Thymus (tissue), 11 donors: ENCODE data around the gene DUSP21. TPM values are rescaled to one million over a fixed set of nuclear protein-coding genes. Genes with fewer than 3 reads are reported as not detected.
"Not testable (repeated sequence)": the region's sequence is repeated elsewhere in the genome, so short reads cannot be mapped to it uniquely, and the experiment has no call there.

Experiments used
- DNase-seq, 9 donors: peaks; one replicate each; pipeline ENCODE4 v3.0.0-alpha.2; 2013; ENCODE audit warnings: low spot score in 9 of 9, low read depth in 6 of 9, missing footprints in 1 of 9
- H3K27ac ChIP-seq, 2 donors: one replicate each; pipeline ENCODE4 v1.5.1; 2013; ENCODE audit warnings: control low read depth in 1 of 2, low read depth in 1 of 2, low read length in 1 of 2, mild to moderate bottlenecking in 1 of 2, moderate library complexity in 1 of 2
- H3K27me3 ChIP-seq, 2 donors: one replicate each; pipeline ENCODE4 v1.5.1; 2013; ENCODE audit warnings: low read length in 1 of 2; ENCODE audit not compliant: control insufficient read depth in 2 of 2, insufficient read depth in 1 of 2
- H3K36me3 ChIP-seq, 2 donors: one replicate each; pipeline ENCODE4 v1.5.1; 2013; ENCODE audit warnings: low read length in 1 of 2, mild to moderate bottlenecking in 1 of 2, moderate library complexity in 1 of 2; ENCODE audit not compliant: control insufficient read depth in 2 of 2, insufficient read depth in 2 of 2
- H3K4me1 ChIP-seq, 2 donors: one replicate each; pipeline ENCODE4 v1.5.1; 2013; ENCODE audit warnings: low read length in 2 of 2; ENCODE audit not compliant: control insufficient read depth in 2 of 2, insufficient read depth in 2 of 2
- H3K4me3 ChIP-seq, 2 donors: one replicate each; pipeline ENCODE4 v1.5.1; 2013; ENCODE audit warnings: low read length in 2 of 2, control low read depth in 1 of 2, mild to moderate bottlenecking in 1 of 2
- H3K9me3 ChIP-seq, 2 donors: one replicate each; pipeline ENCODE4 v1.5.1; 2013; ENCODE audit warnings: low read length in 1 of 2, mild to moderate bottlenecking in 1 of 2; ENCODE audit not compliant: control insufficient read depth in 2 of 2, insufficient read depth in 1 of 2
- WGBS: extraction: QIAGEN DNeasy Blood & Tissue Kit; methylation state at CpG from one replicate; pipeline ENCODE4 v1.1.7; 2013; 5-methylcytosine and 5-hydroxymethylcytosine counted together
- polyA plus RNA-seq: library from polyadenylated mRNA; stranded (reverse); fragments of 200-250 nt; gene quantifications from one replicate; pipeline ENCODE4 v1.2.3, GENCODE V29; 2013
- total RNA-seq: library from RNA; stranded (reverse); fragments of 120-200 nt; gene quantifications from one replicate; pipeline ENCODE4 v1.2.4, GENCODE V29; 2013
- donor health status: healthy.

Gene DUSP21
- total and polyA plus RNA-seq, 2 donors: not detected

DNA sequence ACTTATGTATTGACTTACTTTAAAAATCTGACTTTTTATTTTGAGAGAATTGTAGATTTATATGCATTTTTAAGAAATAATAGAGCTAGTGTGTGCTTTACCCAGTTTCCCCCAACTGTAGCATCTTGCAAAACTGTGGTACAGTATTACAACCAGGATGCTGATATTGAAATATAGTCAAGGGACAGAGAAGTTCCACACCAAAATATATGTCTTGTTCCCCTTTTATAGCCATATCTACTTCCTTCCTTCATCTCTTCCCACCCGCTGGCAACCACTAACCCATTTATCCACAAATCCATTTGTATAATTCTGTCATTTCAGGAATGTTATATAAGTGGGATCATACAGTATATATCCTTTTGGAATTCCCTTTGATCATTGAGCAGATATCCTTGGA lies 46.0 kb downstream of the DUSP21 start:
- H3K36me3 ChIP-seq: no peaks in the 10 kb centered on the region
- no peak for DNase-seq
- H3K4me3 ChIP-seq: no peak overlapping the region
- WGBS: 54% methylated on average over 1 of the region's 1 CpG
- no peaks in the 10 kb centered on the region for H3K27me3 ChIP-seq
- no peak overlapping the region for H3K27ac ChIP-seq
- H3K9me3 ChIP-seq: peaks cover 0 to 11% of the 10 kb centered on the region in 2 donors
- no peaks in the 10 kb centered on the region for H3K4me1 ChIP-seq

- no peak for DNase-seq
- Histone ChIP-seq H3K27me3 (no peaks in the 10 kb centered on the region), H3K36me3 (no peaks in the 10 kb centered on the region), H3K4me3 (no peak overlapping the region), H3K9me3 (peaks cover 0 to 15% of the 10 kb centered on the region in 2 donors), H3K27ac (no peak overlapping the region), H3K4me1 (no peaks in the 10 kb centered on the region)
- 73% methylated on average over 3 of the region's 3 CpGs for WGBS
Measured at GRCh38 chrX:44890247-44890646, 46.4 kb downstream of the DUSP21 start.

DNA sequence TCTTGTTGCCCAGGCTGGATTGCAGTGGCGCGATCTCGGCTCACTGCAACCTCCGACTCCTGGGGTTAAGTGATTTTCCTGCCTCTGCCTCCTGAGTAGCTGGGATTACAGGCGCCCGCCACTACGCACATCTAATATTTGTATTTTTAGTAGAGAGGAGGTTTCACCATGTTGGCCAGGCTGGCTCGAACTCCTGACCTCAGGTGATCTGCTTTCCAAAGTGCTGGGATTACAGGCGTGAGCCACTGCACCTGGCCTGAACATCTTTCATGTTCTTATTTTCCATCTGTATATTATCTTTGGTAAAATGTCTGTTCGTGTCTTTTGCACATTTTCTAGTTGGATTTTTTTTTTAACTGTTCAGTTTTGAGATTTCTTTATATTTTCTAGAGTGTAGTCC lies 46.9 kb downstream of the DUSP21 start:
- H3K36me3 ChIP-seq, H3K27me3 ChIP-seq, DNase-seq, H3K27ac ChIP-seq, H3K4me1 ChIP-seq, H3K4me3 ChIP-seq: not testable (repeated sequence)
- WGBS: 97% methylated on average over 10 of the region's 10 CpGs
- H3K9me3 ChIP-seq: peaks cover 0 to 15% of the 10 kb centered on the region in 2 donors

DNA sequence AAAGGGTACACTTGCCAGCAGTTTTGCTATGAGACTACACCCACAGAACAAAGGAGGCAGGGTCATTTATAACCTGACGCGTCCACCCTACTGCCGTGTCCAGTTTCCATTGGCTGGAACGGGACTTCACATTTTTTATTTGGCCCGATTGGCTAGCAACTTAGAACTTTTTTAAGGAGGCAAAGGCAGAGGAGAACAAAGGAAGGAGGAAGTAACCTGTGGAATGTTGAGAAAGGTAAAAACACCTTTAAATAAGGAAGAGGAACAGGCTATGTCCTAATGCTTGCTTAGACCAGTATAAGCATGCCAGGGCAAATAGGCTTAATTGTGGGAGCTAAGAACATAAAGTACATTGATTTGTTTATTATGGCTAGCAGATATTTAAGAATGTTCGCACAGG lies 47.8 kb downstream of the DUSP21 start:
- Histone ChIP-seq H3K36me3 (no peaks in the 10 kb centered on the region), H3K4me1 (no peaks in the 10 kb centered on the region), H3K27ac (no peak overlapping the region), H3K4me3 (no peak overlapping the region), H3K27me3 (no peaks in the 10 kb centered on the region), H3K9me3 (peaks cover 0 to 15% of the 10 kb centered on the region in 2 donors)
- no peak for DNase-seq
- 98% methylated on average over 6 of the region's 6 CpGs for WGBS

Other genes starting within 250 kb of the DUSP21 start
- 36.5 TPM for gene KDM6A, start 29.2 kb downstream of the DUSP21 start, total RNA-seq
- gene KDM6A, start 29.2 kb downstream of the DUSP21 start, polyA plus RNA-seq: 20.9 TPM